Gastroesophageal sphincter (tissue), 4 donors: ENCODE results near the gene CDC42EP5. TPM values are rescaled to one million over a fixed set of nuclear protein-coding genes. Genes with fewer than 3 reads are reported as not detected.
"Not testable (repeated sequence)": the region's sequence is repeated elsewhere in the genome, so short reads cannot be mapped to it uniquely, and the experiment has no call there.

ENCODE experiments used
- ATAC-seq: fragments of 150-250 bp; one replicate; pipeline ENCODE4 v1.9.1; 2016; ENCODE audit warnings: mild to moderate bottlenecking, moderate library complexity
- H3K27ac ChIP-seq, 4 donors: fragments of 200-600 bp; sonication (generic) in 3 of 4; 1 replicate in 3 of 4; 2 replicates in 1 of 4; pipeline ENCODE4 v1.5.1; 2016 to 2019
- H3K27me3 ChIP-seq: fragments of 200-600 bp; sonication (generic); one replicate; pipeline ENCODE4 v1.5.1; 2019
- H3K36me3 ChIP-seq, 2 donors: fragments of 200-600 bp; sonication (generic); one replicate each; pipeline ENCODE4 v1.5.1; 2019; ENCODE audit warnings: control low read depth in 1 of 2
- H3K4me1 ChIP-seq, 3 donors: fragments of 200-600 bp; sonication (generic); 1 replicate in 2 of 3; 2 replicates in 1 of 3; pipeline ENCODE4 v1.5.1; 2016 to 2019; ENCODE audit warnings: control low read depth in 2 of 3
- H3K4me3 ChIP-seq, 2 donors: fragments of 200-600 bp; sonication (generic); one replicate each; pipeline ENCODE4 v1.5.1; 2019; ENCODE audit warnings: mild to moderate bottlenecking in 1 of 2, moderate library complexity in 1 of 2
- H3K9me3 ChIP-seq, 3 donors: fragments of 200-600 bp; sonication (generic); one replicate each; pipeline ENCODE4 v1.5.1; 2017 to 2019; ENCODE audit warnings: control low read depth in 2 of 3
- CTCF ChIP-seq, 4 experiments: fragments of 200-600 bp in 2 of 4; fragments of 450-650 bp in 2 of 4; sonication (generic) in 1 of 4; IDR thresholded peaks; one replicate each; pipeline ENCODE4 v1.5.1; 2017 to 2019; ENCODE audit warnings: antibody characterized with exemption in 4 of 4, mild to moderate bottlenecking in 2 of 4, moderate library complexity in 2 of 4
- EP300 ChIP-seq: sonication (generic); formaldehyde crosslinking; IDR thresholded peaks from one replicate; pipeline ENCODE4 v1.6.1; 2017; ENCODE audit warnings: antibody characterized with exemption, mild to moderate bottlenecking
- POLR2A ChIP-seq, 2 donors: fragments of 450-650 bp; IDR thresholded peaks; one replicate each; pipeline ENCODE4 v1.6.1; 2017; ENCODE audit warnings: antibody characterized with exemption in 2 of 2, mild to moderate bottlenecking in 2 of 2, moderate library complexity in 1 of 2
- POLR2AphosphoS5 ChIP-seq: sonication (generic); formaldehyde crosslinking; IDR thresholded peaks from one replicate; pipeline ENCODE4 v1.6.1; 2017; ENCODE audit warnings: antibody characterized with exemption
- whole genome bisulfite sequencing, 2 donors: methylation state at CpG; one replicate each; pipeline ENCODE4 v1.1.5; 2018; ENCODE audit warnings: low coverage in 1 of 2; 5-methylcytosine and 5-hydroxymethylcytosine counted together
- total RNA-seq, 4 donors: library from RNA; depleted of rRNA; stranded (reverse); fragments of >200 nt; gene quantifications; one replicate each; pipeline ENCODE4 v1.1.0, GENCODE V29; 2016

CDC42EP5 gene
- total RNA-seq, 4 donors from 2014 or later = 4.2 to 24.1 (median 12.8) TPM

- Histone ChIP-seq H3K27me3 (no peaks in the 10 kb centered on the region), H3K4me1 (peaks cover 3 to 65% (median 30%) of the 10 kb centered on the region in 3 donors), H3K27ac (no peak overlapping the region), H3K9me3 (no peaks in the 10 kb centered on the region), H3K36me3 (peaks cover 0 to 58% of the 10 kb centered on the region in 2 donors), H3K4me3 (no peak overlapping the region)
- no peak for ATAC-seq
- TF ChIP-seq CTCF (IDR thresholded peaks at IDR 0.05) (no peak), POLR2A (IDR thresholded peaks at IDR 0.05) (no peak), POLR2AphosphoS5 (no peak), EP300 (no peak)
- WGBS, 2 donors = 81 to 86% methylated on average over 3 to 10 of the region's 11 CpGs
Observed at GRCh38 chr19:54451997-54452396, 21.1 kb downstream of the CDC42EP5 start.

- H3K4me1 ChIP-seq = peaks cover 3 to 71% (median 30%) of the 10 kb centered on the region in 3 donors
- H3K27me3 ChIP-seq = no peaks in the 10 kb centered on the region
- H3K9me3 ChIP-seq = no peaks in the 10 kb centered on the region
- peaks cover 0 to 56% of the 10 kb centered on the region in 2 donors for H3K36me3 ChIP-seq
- no peak for ATAC-seq
- TF ChIP-seq CTCF (IDR thresholded peaks at IDR 0.05) = no peak
- no peak for TF ChIP-seq POLR2A (IDR thresholded peaks at IDR 0.05)
- TF ChIP-seq EP300 = no peak
- TF ChIP-seq POLR2AphosphoS5 = no peak
- no peak overlapping the region for H3K4me3 ChIP-seq
- 47 to 66% methylated on average over 3 to 4 of the region's 9 CpGs for WGBS, 2 donors
- peak overlapping the region in 1 of 4 donors; percentile 28 for H3K27ac ChIP-seq
Observed at GRCh38 chr19:54451331-54451871, 21.7 kb downstream of the CDC42EP5 start.

- Histone ChIP-seq H3K36me3 (peaks cover 0 to 56% of the 10 kb centered on the region in 2 donors), H3K4me3 (peak overlapping the region; percentile 73 to 83), H3K27me3 (no peaks in the 10 kb centered on the region), H3K27ac (peak overlapping the region; percentile 90 to 97 (median 96)), H3K9me3 (no peaks in the 10 kb centered on the region), H3K4me1 (peaks cover 3 to 72% (median 30%) of the 10 kb centered on the region in 3 donors)
- ATAC-seq = no peak
- TF ChIP-seq POLR2A (IDR thresholded peaks at IDR 0.05) = no peak
- 0% methylated on average over 11 to 20 of the region's 21 CpGs for WGBS, 2 donors
Observed at GRCh38 chr19:54449701-54450069, 23.4 kb downstream of the CDC42EP5 start.

GRCh38 chr19:54448774-54449700 is 24.1 kb downstream of the CDC42EP5 start, which contains the start of gene LENG8:
Gene LENG8 (plus strand): TSS chr19:54449199. CDS start chr19:54451345, 2,146 bp downstream.
- no peaks in the 10 kb centered on the region for H3K27me3 ChIP-seq
- peak; percentile 98 for ATAC-seq
- H3K9me3 ChIP-seq = no peaks in the 10 kb centered on the region
- peak within 1 kb of the TSS; percentile 73 to 83 for H3K4me3 ChIP-seq
- peaks cover 3 to 67% (median 30%) of the 10 kb centered on the region in 3 donors for H3K4me1 ChIP-seq
- peak; percentile 95 for TF ChIP-seq POLR2A (IDR thresholded peaks at IDR 0.05)
- no peak for TF ChIP-seq EP300
- peak in 2 of 4 experiments; percentile 7 to 20 for TF ChIP-seq CTCF (IDR thresholded peaks at IDR 0.05)
- TF ChIP-seq POLR2AphosphoS5 = peak; percentile 98
- H3K27ac ChIP-seq = peak within 1 kb of the TSS; percentile 90 to 97 (median 96)
- peaks cover 0 to 56% of the 10 kb centered on the region in 2 donors for H3K36me3 ChIP-seq
- WGBS, 2 donors = 0% methylated on average over 12 of the region's 96 CpGs

- Histone ChIP-seq H3K27ac (peak overlapping the region; percentile 81 to 97 (median 96)), H3K4me3 (peak overlapping the region; percentile 73 to 83), H3K4me1 (peaks cover 3 to 60% (median 30%) of the 10 kb centered on the region in 3 donors), H3K27me3 (no peaks in the 10 kb centered on the region), H3K9me3 (no peaks in the 10 kb centered on the region), H3K36me3 (peaks cover 0 to 55% of the 10 kb centered on the region in 2 donors)
- WGBS, 2 donors = 0 to 1% methylated on average over 15 to 16 of the region's 34 CpGs
- TF ChIP-seq CTCF (IDR thresholded peaks at IDR 0.05) (no peak), POLR2AphosphoS5 (peak; percentile 38), EP300 (no peak), POLR2A (IDR thresholded peaks at IDR 0.05) (no peak)
- peak; percentile 22 for ATAC-seq
Observed at GRCh38 chr19:54448040-54448773, 24.9 kb downstream of the CDC42EP5 start.

- not testable (repeated sequence) for H3K27ac ChIP-seq, ATAC-seq, H3K9me3 ChIP-seq, H3K4me3 ChIP-seq, H3K27me3 ChIP-seq
- WGBS, 2 donors = 57% methylated on average over 1 of the region's 15 CpGs; no CpG with 5 or more reads in 1 of the 2 donors
- Histone ChIP-seq H3K36me3 (peaks cover 0 to 48% of the 10 kb centered on the region in 2 donors), H3K4me1 (peaks cover 3 to 41% (median 22%) of the 10 kb centered on the region in 3 donors)
Observed at GRCh38 chr19:54446349-54446748, 26.7 kb downstream of the CDC42EP5 start.
